HepG2 (cell line): ENCODE results near the gene SPTBN4. TPM values are rescaled to one million over a fixed set of nuclear protein-coding genes. Genes with fewer than 3 reads are reported as not detected.

Experiments
- CERS6 ChIP-seq: sonication (generic); formaldehyde crosslinking; IDR thresholded peaks from 2 replicates; pipeline ENCODE4 v1.5.0; 2020; ENCODE audit warnings: missing genetic modification reagents
- CREB1 ChIP-seq, 2 experiments: fragments of 450-650 bp in 1 of 2; IDR thresholded peaks; 2 replicates each; pipeline ENCODE4 v1.6.1; 2016 to 2017; ENCODE audit warnings: control low read depth in 1 of 2, mild to moderate bottlenecking in 1 of 2, missing compliant biosample characterization in 1 of 2, missing genetic modification characterization in 1 of 2
- DRAP1 ChIP-seq: IDR thresholded peaks from 2 replicates; pipeline ENCODE4 v1.6.1; 2016; ENCODE audit warnings: missing genetic modification reagents, missing compliant biosample characterization
- ELK4 ChIP-seq: sonication (generic); formaldehyde crosslinking; IDR thresholded peaks from 2 replicates; pipeline ENCODE4 v1.9.0; 2021; ENCODE audit warnings: missing genetic modification reagents, borderline replicate concordance
- ETS1 ChIP-seq: sonication (generic); formaldehyde crosslinking; IDR thresholded peaks from 2 replicates; pipeline ENCODE4 v1.4.0; 2020; ENCODE audit warnings: missing genetic modification reagents
- HNF1B ChIP-seq: sonication (generic); formaldehyde crosslinking; IDR thresholded peaks from 2 replicates; pipeline ENCODE4 v1.5.1; 2020; ENCODE audit warnings: mild to moderate bottlenecking, moderate library complexity, missing genetic modification reagents
- HNRNPH1 ChIP-seq: fragments of 200-400 bp; formaldehyde crosslinking; optimal IDR thresholded peaks from 2 replicates; pipeline ENCODE3; 2017; ENCODE audit warnings: mild to moderate bottlenecking, low read depth, low read length
- MBD4 ChIP-seq: IDR thresholded peaks from 2 replicates; pipeline ENCODE4 v1.6.1; 2012; ENCODE audit warnings: low read length, inconsistent platforms, borderline replicate concordance
- NCOA2 ChIP-seq: sonication (generic); formaldehyde crosslinking; IDR thresholded peaks from 2 replicates; pipeline ENCODE4 v1.8.0; 2022; ENCODE audit warnings: inconsistent platforms
- PLRG1 ChIP-seq: fragments of 450-650 bp; conservative IDR thresholded peaks from 2 replicates; pipeline ENCODE4 v1.6.1; 2016
- SMYD3 ChIP-seq: sonication (generic); formaldehyde crosslinking; IDR thresholded peaks from 2 replicates; pipeline ENCODE4 v1.8.1; 2023; ENCODE audit warnings: mild to moderate bottlenecking, missing genetic modification reagents
- TARDBP ChIP-seq: sonication (generic); formaldehyde crosslinking; IDR thresholded peaks from 2 replicates; pipeline ENCODE4 v1.8.0; 2022; ENCODE audit warnings: mild to moderate bottlenecking, missing genetic modification reagents
- ZBTB42 ChIP-seq: sonication (generic); formaldehyde crosslinking; IDR thresholded peaks from 2 replicates; pipeline ENCODE4 v1.5.0; 2020; ENCODE audit warnings: mild to moderate bottlenecking, missing genetic modification reagents
- ZNF138 ChIP-seq: sonication (generic); formaldehyde crosslinking; IDR thresholded peaks from 2 replicates; pipeline ENCODE4 v1.5.0; 2020; ENCODE audit warnings: mild to moderate bottlenecking, low read depth, missing genetic modification reagents
- ZNF160 ChIP-seq: sonication (generic); formaldehyde crosslinking; IDR thresholded peaks from 2 replicates; pipeline ENCODE4 v1.8.0; 2022; ENCODE audit warnings: mild to moderate bottlenecking, inconsistent platforms, missing genetic modification reagents
- ZNF24 ChIP-seq: fragments of 450-650 bp; IDR thresholded peaks from 2 replicates; pipeline ENCODE4 v1.6.1; 2017; ENCODE audit warnings: antibody characterized with exemption, mild to moderate bottlenecking
- ZNF251 ChIP-seq: sonication (generic); formaldehyde crosslinking; IDR thresholded peaks from 2 replicates; pipeline ENCODE4 v1.9.0; 2021; ENCODE audit warnings: mild to moderate bottlenecking, missing genetic modification reagents
- ZNF263 ChIP-seq: sonication (generic); formaldehyde crosslinking; IDR thresholded peaks from 2 replicates; pipeline ENCODE4 v1.4.0; 2020; ENCODE audit warnings: missing genetic modification reagents
- ZNF274 ChIP-seq: sonication (generic); formaldehyde crosslinking; IDR thresholded peaks from 2 replicates; pipeline ENCODE4 v1.5.1; 2020; ENCODE audit warnings: mild to moderate bottlenecking, missing genetic modification reagents
- ZNF460 ChIP-seq: sonication (generic); formaldehyde crosslinking; IDR thresholded peaks from 2 replicates; pipeline ENCODE4 v1.5.1; 2020; ENCODE audit warnings: missing genetic modification reagents, mild to moderate bottlenecking, borderline replicate concordance
- ZNF724P ChIP-seq: sonication (generic); formaldehyde crosslinking; IDR thresholded peaks from 2 replicates; pipeline ENCODE4 v1.8.0; 2022; ENCODE audit warnings: missing genetic modification reagents, borderline replicate concordance
- ZNF775 ChIP-seq: sonication (generic); formaldehyde crosslinking; IDR thresholded peaks from 2 replicates; pipeline ENCODE4 v1.4.0; 2020; ENCODE audit warnings: missing genetic modification reagents, mild to moderate bottlenecking, moderate library complexity, borderline replicate concordance
- ZXDC ChIP-seq: sonication (generic); formaldehyde crosslinking; IDR thresholded peaks from 2 replicates; pipeline ENCODE4 v1.5.0; 2020; ENCODE audit warnings: mild to moderate bottlenecking, missing genetic modification reagents
- polyA plus RNA-seq, 8 experiments: library from polyadenylated mRNA; depleted of rRNA in 3 of 8; stranded (reverse) in 7 of 8; unstranded in 1 of 8; fragments of >200 nt; fragmentation: Illumina TruSeq in 4 of 8; extraction: Trizol in 4 of 8; gene quantifications; 2 replicates each; pipeline versions ENCODE4 v1.2.1 to v1.2.3, GENCODE V29; 2011 to 2016; ENCODE audit warnings: low read depth in 4 of 8, missing spikeins in 1 of 8, mixed read lengths in 1 of 8; ENCODE audit not compliant: insufficient read depth in 1 of 8
- total RNA-seq, 5 experiments: library from RNA; depleted of rRNA; stranded (reverse); fragments of >200 nt; fragmentation: Illumina TruSeq; extraction: Trizol; gene quantifications; 2 replicates each; pipeline ENCODE4 v1.2.3, GENCODE V29; 2016; ENCODE audit warnings: low read depth in 1 of 5

SPTBN4 gene
- total and polyA plus RNA-seq, 2 of the 13 experiments (the other 11 are each of a cell fraction or from before 2014, with no cell fraction given) = 0.11 TPM

- no peak for TF ChIP-seq CERS6 (CRISPR knock-in tag)
- no peak for TF ChIP-seq ELK4 (CRISPR knock-in tag)
- TF ChIP-seq TARDBP (CRISPR knock-in tag) = no peak; the same call in 1 of the 2 replicates
- no peak for TF ChIP-seq ZNF24
- TF ChIP-seq ZNF775 = 0 out of 2 replicates have a peak, but pooled peaks have one; percentile 29
- no peak for TF ChIP-seq ZNF724P (CRISPR knock-in tag)
- no peak for TF ChIP-seq ZNF274 (CRISPR knock-in tag)
- no peak for TF ChIP-seq HNRNPH1
- peak; percentile 16; the same call in 1 of the 2 replicates for TF ChIP-seq SMYD3 (CRISPR knock-in tag)
- no peak for TF ChIP-seq DRAP1 (CRISPR knock-in tag)
- peak; percentile 65; the same call in 1 of the 2 replicates for TF ChIP-seq HNF1B
- no peak for TF ChIP-seq MBD4
- TF ChIP-seq ZNF263 (CRISPR knock-in tag) = no peak
- TF ChIP-seq ZNF251 (CRISPR knock-in tag) = no peak
- TF ChIP-seq ZNF160 (CRISPR knock-in tag) = 0 out of 2 replicates have a peak, but pooled peaks have one; percentile 0
- TF ChIP-seq ZXDC (CRISPR knock-in tag) = no peak
- TF ChIP-seq NCOA2 (CRISPR knock-in tag) = no peak
- TF ChIP-seq ZNF460 = no peak
- no peak for TF ChIP-seq ZBTB42
- no peak for TF ChIP-seq ZNF138
- TF ChIP-seq PLRG1 = no peak
- TF ChIP-seq ETS1 (CRISPR knock-in tag) = no peak; the same call in 1 of the 2 replicates
- TF ChIP-seq CREB1 (IDR thresholded peaks at IDR 0.05) = no peak
- TF ChIP-seq CREB1 (CRISPR knock-in tag; IDR thresholded peaks at IDR 0.05) = peak; percentile 41; the same call in 1 of the 2 replicates
Observed at GRCh38 chr19:40444825-40445312, 21.9 kb upstream of the SPTBN4 start (continued).
